ENCODE results near the gene SRPX2.

GRCh38 chrX:100710816-100711215 is 66.8 kb downstream of the SRPX2 start:
- TF ChIP-seq EZH2 (IDR thresholded peaks at IDR 0.05; ENCODE audit: insufficient read depth, poor library complexity, severe bottlenecking) (no peak), EZH2phosphoT487 (IDR thresholded peaks at IDR 0.05; ENCODE audit: insufficient read depth, low read depth) (no peak)
